ENCODE results near the gene PRKRA. TPM values are rescaled to one million over a fixed set of nuclear protein-coding genes. Genes with fewer than 3 reads are reported as not detected.

PRKRA gene
- total RNA-seq, 1 experiment from 2014 or later, result 49.8 TPM

DNA sequence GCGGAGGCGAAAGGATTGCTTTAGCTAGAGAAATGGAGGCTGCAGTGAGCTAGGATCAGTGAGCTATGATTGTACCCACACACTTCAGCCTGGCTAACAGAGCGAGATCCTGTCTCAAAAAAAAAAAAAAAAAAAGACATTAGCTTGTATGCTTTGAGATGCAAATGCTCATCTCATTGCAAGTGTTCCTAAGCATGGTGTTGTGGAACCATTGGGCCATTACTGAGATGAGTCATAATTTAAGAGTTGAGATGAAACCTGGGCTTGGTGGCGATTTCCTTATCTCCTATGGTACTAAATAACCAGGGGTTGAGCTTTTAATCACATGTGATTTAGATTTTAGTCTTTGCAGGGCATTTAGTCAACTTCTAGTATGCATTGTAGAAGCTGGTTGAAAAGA lies 31.5 kb upstream of the PRKRA start:
- TF ChIP-seq JUND (IDR thresholded peaks at IDR 0.05) (no peak), RAD21 (IDR thresholded peaks at IDR 0.05; ENCODE audit: low read depth) (no peak), POLR2AphosphoS5 (IDR thresholded peaks at IDR 0.05; ENCODE audit: low read depth, low read length) (no peak), SIN3A (IDR thresholded peaks at IDR 0.05; ENCODE audit: low read depth) (no peak), SRF (IDR thresholded peaks at IDR 0.05; ENCODE audit: low read depth) (no peak), EGR1 (IDR thresholded peaks at IDR 0.05; ENCODE audit: low read depth) (no peak), FOSL1 (IDR thresholded peaks at IDR 0.05; ENCODE audit: low read depth) (no peak), ZNF274 (IDR thresholded peaks at IDR 0.05; ENCODE audit: low read depth, low read length) (no peak), CEBPB (IDR thresholded peaks at IDR 0.05; ENCODE audit: low read depth) (no peak)
- TF ChIP-seq, protein P1, sequence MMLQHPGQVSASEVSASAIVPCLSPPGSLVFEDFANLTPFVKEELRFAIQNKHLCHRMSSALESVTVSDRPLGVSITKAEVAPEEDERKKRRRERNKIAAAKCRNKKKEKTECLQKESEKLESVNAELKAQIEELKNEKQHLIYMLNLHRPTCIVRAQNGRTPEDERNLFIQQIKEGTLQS (IDR thresholded peaks at IDR 0.05), result no peak
- TF ChIP-seq, protein P2, sequence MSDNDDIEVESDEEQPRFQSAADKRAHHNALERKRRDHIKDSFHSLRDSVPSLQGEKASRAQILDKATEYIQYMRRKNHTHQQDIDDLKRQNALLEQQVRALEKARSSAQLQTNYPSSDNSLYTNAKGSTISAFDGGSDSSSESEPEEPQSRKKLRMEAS (IDR thresholded peaks at IDR 0.05), result no peak
- Histone ChIP-seq H3K4me1 (ENCODE audit: control insufficient read depth in 1 of 2, insufficient read depth in 2 of 2, low read length in 2 of 2) (peaks cover 10 to 30% of the 10 kb centered on the region in 2 experiments; a peak in 3 of 4 replicates), H3K36me3 (ENCODE audit: control insufficient read depth in 1 of 2, insufficient read depth in 2 of 2, low read length in 2 of 2) (peaks cover 0 to 4% of the 10 kb centered on the region in 2 experiments; a peak in 1 of 4 replicates), H3K9ac (ENCODE audit: low read length) (no peak overlapping the region), H3K4me3 (replicated peaks in 1 of 2; ENCODE audit: low read depth in 1 of 2, low read length in 2 of 2) (no peak overlapping the region), H3K79me2 (ENCODE audit: insufficient read depth, low read length) (peaks cover 43% of the 10 kb centered on the region), H2AFZ (ENCODE audit: low read depth, low read length, poor library complexity, severe bottlenecking) (no peak overlapping the region), H4K20me1 (ENCODE audit: insufficient read depth) (no peaks in the 10 kb centered on the region), H3K27me3 (ENCODE audit: insufficient read depth, low read length) (no peaks in the 10 kb centered on the region), H3K4me2 (ENCODE audit: low read length) (peak overlapping the region; percentile 6; the same call in 1 of the 2 replicates), H3K27ac (ENCODE audit: low read depth, low read length) (no peak overlapping the region), H3K9me3 (ENCODE audit: control insufficient read depth in 1 of 2, insufficient read depth in 1 of 2, low read depth in 1 of 2, low read length in 2 of 2) (no peaks in the 10 kb centered on the region), H3K9me2 (ENCODE audit: insufficient read depth) (no peaks in the 10 kb centered on the region)
- RAD21 ChIA-PET (ENCODE audit: low non-redundant PET in 1 of 2, low total read pairs in 2 of 2, uncharacterized antibody in 2 of 2, unreplicated experiment in 2 of 2), result no interaction called here
- ATAC-seq (no peak), DNase-seq (ENCODE audit: low read depth, low spot score) (no peak)
- intact Hi-C loops (cut with micrococcal nuclease), result no loop called here
- POLR2A ChIA-PET, result interaction anchor here (1.4 kb wide), 1 partner anchor 10 kb away, joined by 3 read pairs; no protein-coding TSS in a partner anchor
- no TSS peak for BruUV-seq (replicated peaks)
- CTCF ChIA-PET, result no interaction called here
